PC-9 (cell line): Measurements from ENCODE around the gene VPS8. TPM values are rescaled to one million over a fixed set of nuclear protein-coding genes. Genes with fewer than 3 reads are reported as not detected.

Experiments used
- BruUV-seq: library from RNA; stranded (reverse); fragments of 400-500 nt; replicated peaks from 2 replicates; lab custom pipeline; 2021; lab: Mats Ljungman, UMichigan
- CTCF ChIA-PET: fragments of 300-600 bp; sonication (Branson Sonifier 250); formaldehyde crosslinking; loops from one replicate; lab custom pipeline; 2022; ENCODE audit warnings: antibody characterized with exemption; lab: Charles Lee
- POLR2A ChIA-PET: fragments of 300-600 bp; sonication (Branson Sonifier 250); formaldehyde crosslinking; loops from one replicate; lab custom pipeline; 2022; ENCODE audit warnings: antibody characterized with exemption; ENCODE audit not compliant: unreplicated experiment; lab: Charles Lee
- DNase-seq, 2 experiments: peaks; one replicate each; pipeline versions ENCODE4 v3.0.0 to v3.0.0-alpha.2; 2015 to 2022; ENCODE audit warnings: mixed read lengths in 1 of 2
- H2AFZ ChIP-seq: fragments of 200-600 bp; sonication (generic); 2 replicates; pipeline ENCODE4 v1.8.1; 2017; ENCODE audit warnings: antibody characterized with exemption
- H3F3A ChIP-seq: fragments of 200-600 bp; sonication (generic); 2 replicates; pipeline ENCODE4 v1.8.1; 2017; ENCODE audit warnings: antibody characterized with exemption, mild to moderate bottlenecking, low read depth; ENCODE audit not compliant: insufficient read depth
- H3K27ac ChIP-seq: fragments of 200-600 bp; sonication (generic); 2 replicates; pipeline ENCODE4 v1.6.1; 2016; ENCODE audit warnings: mixed run types
- H3K27me3 ChIP-seq: fragments of 200-600 bp; sonication (generic); 2 replicates; pipeline ENCODE4 v1.6.1; 2016; ENCODE audit warnings: low read depth, mixed run types; ENCODE audit not compliant: insufficient read depth
- H3K36me3 ChIP-seq: fragments of 200-600 bp; sonication (generic); 2 replicates; pipeline ENCODE4 v1.6.1; 2016; ENCODE audit warnings: low read depth, mixed run types
- H3K4me1 ChIP-seq: fragments of 200-600 bp; sonication (generic); replicated peaks from 2 replicates; pipeline ENCODE4 v1.6.1; 2016; ENCODE audit warnings: mixed run types; ENCODE audit not compliant: insufficient read depth
- H3K4me2 ChIP-seq: fragments of 200-600 bp; sonication (generic); 2 replicates; pipeline ENCODE4 v1.6.1; 2017; ENCODE audit warnings: mixed run types
- H3K4me3 ChIP-seq: fragments of 200-600 bp; sonication (generic); 2 replicates; pipeline ENCODE4 v1.6.1; 2016; ENCODE audit warnings: mixed run types
- H3K79me2 ChIP-seq: fragments of 200-600 bp; sonication (generic); 2 replicates; pipeline ENCODE4 v1.6.1; 2017; ENCODE audit warnings: low read depth, mixed run types
- H3K9me2 ChIP-seq: fragments of 200-600 bp; sonication (generic); 2 replicates; pipeline ENCODE4 v1.8.1; 2017; ENCODE audit warnings: mild to moderate bottlenecking; ENCODE audit not compliant: insufficient read depth
- H3K9me3 ChIP-seq: fragments of 200-600 bp; sonication (generic); 2 replicates; pipeline ENCODE4 v1.8.1; 2016; ENCODE audit warnings: low read depth; ENCODE audit not compliant: insufficient read depth
- H4K20me1 ChIP-seq: fragments of 200-600 bp; sonication (generic); 2 replicates; pipeline ENCODE4 v1.8.1; 2017; ENCODE audit not compliant: insufficient read depth
- CTCF ChIP-seq: fragments of 200-600 bp; sonication (generic); conservative IDR thresholded peaks from 2 replicates; pipeline ENCODE4 v1.6.1; 2017; ENCODE audit warnings: mixed run types, antibody characterized with exemption, mild to moderate bottlenecking, moderate library complexity
- EZH2 ChIP-seq: fragments of 200-600 bp; sonication (generic); IDR thresholded peaks from 2 replicates; pipeline ENCODE4 v1.8.0; 2017; ENCODE audit warnings: antibody characterized with exemption, low read depth
- intact Hi-C: fragments of 100-400 bp; cut with micrococcal nuclease; formaldehyde crosslinking; loops from one replicate; pipeline ENCODE4 v1.10.0; 2022; ENCODE audit not compliant: unreplicated experiment
- total RNA-seq: library from RNA; stranded (reverse); gene quantifications from 2 replicates; pipeline ENCODE4 v1.2.3, GENCODE V29; 2021

VPS8 gene
- total RNA-seq, 1 experiment from 2014 or later: 80.8 TPM

GRCh38 chr3:184767377-184767776, 44.6 kb upstream of the VPS8 start:
- no peak for TF ChIP-seq EZH2
- TF ChIP-seq CTCF: no peak
- no peak overlapping the region for H3K4me2 ChIP-seq
- no peak overlapping the region for H3K27ac ChIP-seq
- H3K9me2 ChIP-seq: no peaks in the 10 kb centered on the region
- H3K9me3 ChIP-seq: no peaks in the 10 kb centered on the region
- H3F3A ChIP-seq: peaks cover 16% of the 10 kb centered on the region; the same call in 1 of the 2 replicates
- no TSS peak for BruUV-seq
- ChIA-PET CTCF (no interaction called here), POLR2A (interaction anchor here (0.6 kb wide), 1 partner anchor 66 kb away, joined by 6 read pairs; no protein-coding TSS in a partner anchor)
- H3K79me2 ChIP-seq: no peaks in the 10 kb centered on the region
- H2AFZ ChIP-seq: no peak overlapping the region
- intact Hi-C loops: no loop called here
- H3K36me3 ChIP-seq: no peaks in the 10 kb centered on the region
- peaks cover 23% of the 10 kb centered on the region; the same call in 1 of the 2 replicates for H3K27me3 ChIP-seq
- no peaks in the 10 kb centered on the region for H4K20me1 ChIP-seq
- no peak for DNase-seq
- H3K4me3 ChIP-seq: no peak overlapping the region
- H3K4me1 ChIP-seq: peaks cover 15% of the 10 kb centered on the region

- intact Hi-C loops: no loop called here
- no peaks in the 10 kb centered on the region for H4K20me1 ChIP-seq
- H3K36me3 ChIP-seq: no peaks in the 10 kb centered on the region
- H3K9me3 ChIP-seq: no peaks in the 10 kb centered on the region
- no peak overlapping the region for H3K27ac ChIP-seq
- no peak for DNase-seq
- H3K4me1 ChIP-seq: peaks cover 14% of the 10 kb centered on the region
- no peak overlapping the region for H3K4me2 ChIP-seq
- TF ChIP-seq CTCF: no peak
- no peak for TF ChIP-seq EZH2
- peaks cover 23% of the 10 kb centered on the region; the same call in 1 of the 2 replicates for H3K27me3 ChIP-seq
- no peaks in the 10 kb centered on the region for H3K9me2 ChIP-seq
- CTCF ChIA-PET: interaction anchor here (0.8 kb wide), 1 partner anchor 208 kb away, joined by 3 read pairs; the partner anchor contains the start of gene EPHB3
- no peaks in the 10 kb centered on the region for H3K79me2 ChIP-seq
- no peak overlapping the region for H2AFZ ChIP-seq
- POLR2A ChIA-PET: interaction anchor here (0.5 to 0.7 kb wide), 2 partner anchors 80 to 541 kb away, joined by 3 to 4 read pairs; no protein-coding TSS in a partner anchor
- no TSS peak for BruUV-seq
- H3F3A ChIP-seq: peaks cover 13% of the 10 kb centered on the region; the same call in 1 of the 2 replicates
- H3K4me3 ChIP-seq: no peak overlapping the region
Measured at GRCh38 chr3:184769382-184770170, 42.4 kb upstream of the VPS8 start.

GRCh38 chr3:184770541-184770940, 41.4 kb upstream of the VPS8 start:
- intact Hi-C loops: no loop called here

More at GRCh38 chr3:184770541-184770940, 41.4 kb upstream of the VPS8 start:
- Histone ChIP-seq H4K20me1 (no peaks in the 10 kb centered on the region), H2AFZ (no peak overlapping the region), H3F3A (peaks cover 6% of the 10 kb centered on the region; the same call in 1 of the 2 replicates), H3K79me2 (no peaks in the 10 kb centered on the region), H3K27ac (no peak overlapping the region), H3K4me2 (no peak overlapping the region), H3K27me3 (peaks cover 24% of the 10 kb centered on the region; the same call in 1 of the 2 replicates), H3K4me3 (no peak overlapping the region), H3K9me2 (no peaks in the 10 kb centered on the region), H3K4me1 (peaks cover 4% of the 10 kb centered on the region), H3K36me3 (no peaks in the 10 kb centered on the region), H3K9me3 (no peaks in the 10 kb centered on the region)
- no peak for DNase-seq
- ChIA-PET CTCF (no interaction called here), POLR2A (no interaction called here)
- BruUV-seq: no TSS peak
- TF ChIP-seq EZH2 (no peak), CTCF (no peak)
